Lung microvascular endothelial cell (primary cell): ENCODE results near the gene POR. TPM values are rescaled to one million over a fixed set of nuclear protein-coding genes. Genes with fewer than 3 reads are reported as not detected.
"Not testable (repeated sequence)": the region's sequence is repeated elsewhere in the genome, so short reads cannot be mapped to it uniquely, and the experiment has no call there.

Source experiments
- DNase-seq, 2 donors: peaks; one replicate each; pipeline versions ENCODE4 v3.0.0 to v3.0.0-alpha.2; 2010; ENCODE audit warnings: low read depth in 2 of 2
- total RNA-seq: library from RNA; depleted of rRNA; stranded (reverse); fragments of >200 nt; gene quantifications from 2 replicates; pipeline ENCODE4 v1.2.1, GENCODE V29; 2014

The POR gene
- total RNA-seq, 1 donor from 2014 or later = 132 TPM

DNA sequence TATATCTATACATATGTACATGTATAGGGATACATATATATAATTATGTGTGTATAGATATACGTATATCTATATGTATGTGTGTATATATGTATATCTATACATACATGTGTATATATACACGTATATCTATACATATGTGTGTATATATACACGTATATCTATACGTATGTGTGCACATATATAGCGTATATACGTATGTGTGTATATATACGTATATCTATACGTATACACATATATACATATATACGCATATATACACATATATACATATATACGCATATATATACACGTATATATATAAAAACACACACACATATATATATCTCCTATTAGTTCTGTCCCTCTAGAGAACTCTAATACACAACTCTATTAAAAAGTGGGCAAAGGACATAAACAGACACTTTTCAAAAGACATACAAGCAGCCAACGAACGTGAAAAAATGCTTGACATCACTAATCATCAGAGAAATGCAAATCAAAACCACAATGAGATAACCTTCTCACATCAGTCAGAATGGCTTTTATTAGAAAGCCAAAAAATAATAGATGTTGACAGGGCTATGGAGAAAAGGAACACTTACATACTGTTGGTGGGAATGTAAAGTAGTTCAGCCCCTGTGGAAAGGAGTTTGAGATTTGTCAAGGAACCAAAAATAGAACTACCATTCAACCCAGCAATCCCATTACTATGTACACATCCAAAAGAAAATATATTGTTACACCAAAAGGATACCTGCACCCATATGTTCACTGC, 101.4 kb downstream of the POR start:
- no peak for DNase-seq

DNA sequence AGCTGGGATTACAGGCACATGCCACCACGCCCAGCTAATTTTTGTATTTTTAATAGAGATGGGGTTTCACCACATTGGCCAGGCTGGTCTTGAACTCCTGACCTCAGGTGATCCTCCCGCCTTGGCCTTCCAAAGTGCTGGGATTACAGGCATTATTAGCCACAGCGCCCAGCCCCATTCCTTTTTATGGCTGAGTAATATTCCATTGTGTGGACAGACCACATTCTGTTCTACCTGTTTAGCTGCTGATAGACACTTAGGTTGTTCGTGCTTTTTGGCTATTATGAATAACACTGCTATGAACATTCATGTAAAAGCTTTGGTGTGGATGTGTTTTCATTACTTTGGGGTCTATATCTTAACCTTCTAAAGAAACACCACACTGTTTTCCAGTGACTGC, 103.6 kb downstream of the POR start:
- DNase-seq = not testable (repeated sequence)

DNA sequence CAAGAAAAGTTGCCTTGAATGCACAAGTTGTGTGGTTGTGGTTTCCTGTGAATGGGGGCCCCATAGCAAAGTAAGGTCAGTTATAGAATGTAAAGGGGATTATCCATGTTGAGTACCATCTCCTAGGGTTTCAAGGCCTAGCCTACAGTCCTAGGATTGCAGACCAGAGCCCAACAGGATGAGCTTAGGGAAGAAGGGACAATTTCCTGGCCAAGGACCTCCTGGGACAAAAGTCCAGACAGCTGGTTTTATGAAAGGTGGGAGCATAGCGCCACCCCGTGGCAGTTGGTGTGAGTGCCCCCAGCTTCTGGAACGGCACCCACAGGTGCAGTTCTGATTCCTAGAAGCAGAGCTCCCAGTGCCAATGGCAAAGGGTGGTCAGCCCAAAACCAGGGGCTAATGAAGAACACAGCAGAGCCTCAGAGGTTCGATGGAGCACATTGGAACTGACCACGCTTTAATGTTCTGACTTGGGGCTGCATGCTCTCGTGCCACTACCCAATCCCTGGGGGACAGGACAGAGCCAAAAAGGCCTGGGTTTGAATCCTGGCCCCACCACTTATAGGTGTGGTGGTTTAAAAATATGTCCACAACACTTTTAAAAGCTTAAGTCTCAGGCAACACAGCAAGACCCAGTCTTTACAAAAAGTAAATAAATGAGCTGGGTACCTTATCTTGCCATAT, 105.2 kb downstream of the POR start:
- DNase-seq = peak; percentile 76 to 88

DNA sequence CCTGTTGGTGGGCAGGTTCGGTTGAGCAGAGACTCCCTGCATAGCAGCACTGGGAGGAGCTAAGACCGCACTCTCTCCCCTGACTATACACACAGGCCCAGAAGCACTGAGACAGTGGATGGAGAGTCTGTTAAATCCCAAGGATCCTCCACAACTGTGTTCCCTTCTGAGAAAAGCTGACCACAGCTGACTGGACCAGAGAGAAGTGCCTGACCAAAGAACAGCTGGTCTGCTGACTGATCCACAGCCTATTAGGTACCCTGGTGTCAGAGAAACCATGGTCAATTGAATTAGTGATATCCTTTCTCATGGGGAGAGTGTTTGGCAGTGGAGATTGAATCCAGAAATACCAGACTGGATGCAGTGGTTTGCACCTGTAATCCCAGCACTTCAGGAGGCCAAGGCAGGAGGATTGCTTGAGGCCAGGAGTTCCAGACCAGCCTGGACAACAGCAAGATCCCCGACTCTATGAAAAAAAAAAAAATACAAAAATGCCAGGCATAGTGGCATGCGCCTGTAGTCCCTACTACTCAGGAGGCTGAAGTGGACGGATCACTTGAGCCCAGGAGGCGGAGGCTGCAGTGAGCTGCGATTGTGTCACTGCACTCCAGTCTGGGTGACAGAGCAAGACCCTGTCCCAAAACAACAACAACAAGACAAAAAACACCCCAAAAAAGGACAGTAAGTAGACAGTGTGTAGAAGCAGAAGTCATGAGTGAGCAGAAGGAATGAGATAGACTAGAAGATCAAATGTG, 107.2 kb downstream of the POR start:
- no peak for DNase-seq

DNA sequence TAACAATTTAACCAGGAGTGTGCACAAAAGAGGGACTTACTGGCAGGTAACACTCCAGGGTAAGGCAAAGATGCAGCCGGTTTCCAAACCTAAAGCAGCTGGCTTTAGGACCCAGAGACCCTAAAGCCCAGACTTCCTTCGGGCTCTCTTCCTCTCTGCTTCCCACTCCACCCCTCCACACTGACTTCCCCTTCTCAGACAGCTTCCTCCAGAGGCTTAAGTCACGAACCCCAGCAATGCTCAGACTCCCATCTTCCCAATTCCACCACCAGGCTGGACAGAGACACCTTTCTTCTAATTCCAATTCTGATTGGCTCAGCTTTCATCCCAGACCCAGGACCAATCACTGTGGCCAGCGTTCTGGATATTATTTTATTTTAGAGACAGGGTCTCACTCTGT, 108.0 kb downstream of the POR start:
- peak in 1 of 2 donors; percentile 24 for DNase-seq

DNA sequence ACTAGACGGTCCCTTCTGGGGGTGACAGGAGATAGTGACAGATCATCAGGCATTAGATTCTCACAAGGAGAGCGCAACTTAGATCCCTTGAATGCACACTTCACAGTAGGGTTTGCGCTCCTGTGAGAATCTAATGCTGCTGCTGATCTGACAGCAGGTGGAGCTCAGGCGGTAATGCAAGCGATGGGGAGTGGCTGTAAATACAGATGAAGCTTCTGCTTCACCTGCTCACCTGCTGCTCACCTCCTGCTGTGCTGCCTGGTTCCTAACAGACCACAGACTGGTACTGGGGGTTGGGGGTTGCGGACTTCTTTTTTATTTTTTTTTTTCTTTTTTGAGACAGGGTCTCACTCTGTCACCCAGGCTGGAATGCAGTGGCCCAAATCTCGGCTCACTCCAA, 114.7 kb downstream of the POR start:
- DNase-seq = not testable (repeated sequence)

DNA sequence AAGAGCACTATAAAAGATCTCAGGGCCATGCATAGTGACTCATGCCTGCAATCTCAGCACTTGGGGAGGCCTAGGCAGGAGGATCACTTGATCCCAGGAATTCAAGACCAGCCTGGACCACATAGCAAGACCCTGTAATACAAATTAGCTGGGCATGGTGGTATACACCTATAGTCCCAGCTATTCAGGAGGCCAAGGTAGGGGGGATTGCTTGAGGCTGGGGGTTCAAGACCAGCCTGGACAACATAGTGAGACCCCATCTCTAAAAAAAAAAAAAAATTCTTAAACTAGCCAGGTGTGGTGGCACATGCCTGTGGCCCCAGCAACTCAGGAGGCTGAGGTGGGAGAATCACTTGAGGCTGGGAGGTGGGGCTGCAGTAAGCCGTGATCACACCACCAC, 117.0 kb downstream of the POR start:
- no peak for DNase-seq

Other genes with a start within 250 kb of the POR start
- 20.9 and 24.6 TPM in 2 replicates for gene HIP1, start 176.2 kb upstream of the POR start, total RNA-seq
- not detected in 2 replicates for gene CCL26, start 142.9 kb upstream of the POR start, total RNA-seq
- not detected in 2 replicates for gene CCL24, start 101.3 kb upstream of the POR start, total RNA-seq
- 14.8 and 16.1 TPM in 2 replicates for gene RHBDD2, start 36.1 kb upstream of the POR start, total RNA-seq
- 56.4 and 197 TPM in 2 replicates for gene TMEM120A, start 79.4 kb downstream of the POR start, total RNA-seq
- 20.7 and 33.9 TPM in 2 replicates for gene STYXL1, start 132.8 kb downstream of the POR start, total RNA-seq
- 29.8 and 35.3 TPM in 2 replicates for gene MDH2, start 133.0 kb downstream of the POR start, total RNA-seq